Activated naive CD4-positive, alpha-beta T cell (primary cell): Measurements from ENCODE around the gene NUAK2.

Experiments
- DNase-seq, 4 experiments: peaks; one replicate each; lab custom pipeline; 2025; lab: John Stamatoyannopoulos, UW

Gene NUAK2

GRCh38 chr1:205256951-205257625 lies 64.5 kb downstream of the NUAK2 start:
- no peak for DNase-seq

- peak; percentile 53 to 80 (median 76) for DNase-seq
These were observed 65.4 kb downstream of the NUAK2 start for GRCh38 chr1:205255941-205256780.
